Endothelial cell of umbilical vein (primary cell): ENCODE results near the gene AEBP1. TPM values are rescaled to one million over a fixed set of nuclear protein-coding genes. Genes with fewer than 3 reads are reported as not detected.

ENCODE experiments used
- BruUV-seq: library from RNA; stranded (reverse); fragments of 400-500 nt; replicated peaks from 2 replicates; lab custom pipeline; 2021; lab: Mats Ljungman, UMichigan
- CTCF ChIA-PET: fragments of 300-600, 350-600 bp; sonication (Branson Sonifier 250); formaldehyde crosslinking; loops from one replicate; lab custom pipeline; 2021; ENCODE audit warnings: antibody characterized with exemption, inconsistent platforms; lab: Charles Lee
- POLR2A ChIA-PET: fragments of 300-600, 350-600 bp; sonication (Branson Sonifier 250); formaldehyde crosslinking; loops from one replicate; lab custom pipeline; 2021; ENCODE audit warnings: antibody characterized with exemption, inconsistent platforms; lab: Charles Lee
- DNase-seq: peaks from one replicate; pipeline ENCODE4 v3.0.0-alpha.2; 2011; ENCODE audit warnings: low read depth, low spot score
- FAIRE-seq: peaks from 2 replicates; lab custom pipeline; 2011; peaks lifted over from hg19 to GRCh38; lab: Jason Lieb, UNC
- H2AFZ ChIP-seq: 2 replicates; pipeline ENCODE4 v1.6.0; 2012; ENCODE audit warnings: low read depth, low read length, control low read depth, inconsistent platforms
- H3K27ac ChIP-seq: 2 replicates; pipeline ENCODE4 v1.5.1; 2011; ENCODE audit warnings: low read depth, mild to moderate bottlenecking, control low read depth, low read length, moderate library complexity; ENCODE audit not compliant: insufficient read depth
- H3K27me3 ChIP-seq, 2 experiments: 2 replicates each; pipeline versions ENCODE4 v1.6.0 to v1.6.1; 2011; ENCODE audit warnings: low read length in 2 of 2, mixed read lengths in 1 of 2; ENCODE audit not compliant: control insufficient read depth in 2 of 2, insufficient read depth in 2 of 2
- H3K36me3 ChIP-seq, 2 experiments: 2 replicates in 1 of 2; 3 replicates in 1 of 2; pipeline ENCODE4 v1.5.1; 2011; ENCODE audit warnings: low read length in 2 of 2, mild to moderate bottlenecking in 1 of 2, moderate library complexity in 1 of 2; ENCODE audit not compliant: control insufficient read depth in 2 of 2, insufficient read depth in 2 of 2; ENCODE audit errors: extremely low read depth in 1 of 2
- H3K4me1 ChIP-seq: 3 replicates; pipeline ENCODE4 v1.5.1; 2011; ENCODE audit warnings: mild to moderate bottlenecking, low read length; ENCODE audit not compliant: control insufficient read depth, insufficient read depth; ENCODE audit errors: extremely low read depth
- H3K4me2 ChIP-seq: 2 replicates; pipeline ENCODE4 v1.6.1; 2011; ENCODE audit warnings: low read length, control low read depth, mixed read lengths; ENCODE audit not compliant: insufficient read depth
- H3K4me3 ChIP-seq, 3 experiments: fragments of 200-600 bp in 1 of 3; sonication (generic), shearing (Covaris generic) in 1 of 3; replicated peaks in 1 of 3; 2 replicates each; pipeline ENCODE4 v1.5.1; 2011 to 2016; ENCODE audit warnings: control low read depth in 3 of 3, low read length in 3 of 3, mild to moderate bottlenecking in 2 of 3, inconsistent platforms in 1 of 3, low read depth in 1 of 3, moderate library complexity in 1 of 3; ENCODE audit not compliant: insufficient read depth in 1 of 3
- H3K79me2 ChIP-seq: 2 replicates; pipeline ENCODE4 v1.6.0; 2012; ENCODE audit warnings: low read length, inconsistent platforms; ENCODE audit not compliant: control insufficient read depth, insufficient read depth
- H3K9ac ChIP-seq: replicated peaks from 2 replicates; pipeline ENCODE3; 2011; ENCODE audit warnings: low read length, control low read depth; ENCODE audit not compliant: insufficient read depth; ENCODE audit errors: extremely low read depth
- H3K9me1 ChIP-seq: replicated peaks from 3 replicates; pipeline ENCODE4 v1.6.0; 2011; ENCODE audit warnings: mild to moderate bottlenecking, low read length; ENCODE audit not compliant: control insufficient read depth, insufficient read depth; ENCODE audit errors: extremely low read depth
- H3K9me3 ChIP-seq: replicated peaks from 2 replicates; pipeline ENCODE4 v1.5.1; 2012; ENCODE audit warnings: low read length, inconsistent platforms; ENCODE audit not compliant: control insufficient read depth, insufficient read depth
- H4K20me1 ChIP-seq: replicated peaks from 2 replicates; pipeline ENCODE3; 2011; ENCODE audit warnings: mild to moderate bottlenecking, low read length; ENCODE audit not compliant: control insufficient read depth, insufficient read depth; ENCODE audit errors: extremely low read depth
- EZH2 ChIP-seq: IDR thresholded peaks from 2 replicates; pipeline ENCODE4 v1.6.1; 2012; ENCODE audit warnings: borderline replicate concordance, low read depth, mild to moderate bottlenecking, moderate library complexity, low read length, inconsistent platforms; ENCODE audit not compliant: severe bottlenecking
- FOS ChIP-seq: IDR thresholded peaks from 2 replicates; pipeline ENCODE4 v1.6.1; 2011; ENCODE audit warnings: mild to moderate bottlenecking, low read length, moderate library complexity, borderline replicate concordance; ENCODE audit not compliant: insufficient read depth
- GATA2 ChIP-seq: IDR thresholded peaks from 2 replicates; pipeline ENCODE4 v1.7.0; 2011; ENCODE audit warnings: low read depth, mild to moderate bottlenecking, moderate library complexity, mixed read lengths, low read length; ENCODE audit not compliant: insufficient read length, insufficient read depth
- JUN ChIP-seq: IDR thresholded peaks from 2 replicates; pipeline ENCODE4 v1.6.1; 2011; ENCODE audit warnings: borderline replicate concordance, low read depth; ENCODE audit not compliant: insufficient read length, insufficient read depth
- MYC ChIP-seq: IDR thresholded peaks from one replicate; pipeline ENCODE4 v1.6.1; 2011; ENCODE audit warnings: mild to moderate bottlenecking, low read depth, low read length
- POLR2A ChIP-seq: IDR thresholded peaks from 2 replicates; pipeline ENCODE4 v1.6.1; 2012; ENCODE audit warnings: low read depth, mild to moderate bottlenecking, control low read depth, low read length
- POLR2AphosphoS5 ChIP-seq: IDR thresholded peaks from 2 replicates; pipeline ENCODE4 v1.6.1; 2012; ENCODE audit warnings: low read depth, mild to moderate bottlenecking, control low read depth, low read length, moderate library complexity; ENCODE audit not compliant: insufficient read depth
- dilution Hi-C: fragments of 300-500 bp; cut with MboI; formaldehyde crosslinking; loops from one replicate; pipeline ENCODE4 v1.15.0; 2019; ENCODE audit warnings: low sequenced_read_pairs; ENCODE audit not compliant: extremely low pct_ligation_motif_present
- intact Hi-C: fragments of 100-400 bp; cut with micrococcal nuclease; formaldehyde crosslinking; loops from one replicate; pipeline ENCODE4 v1.10.0; 2022
- polyA plus RNA-seq, 4 experiments: library from polyadenylated mRNA; depleted of rRNA in 3 of 4; stranded (reverse) in 3 of 4; unstranded in 1 of 4; fragments of >200 nt; gene quantifications; 2 replicates each; pipeline versions ENCODE4 v1.2.1 to v1.2.3, GENCODE V29; 2011 to 2012; ENCODE audit warnings: missing spikeins in 1 of 4
- total RNA-seq: library from RNA; stranded (reverse); gene quantifications from 2 replicates; pipeline ENCODE4 v1.2.3, GENCODE V29; 2021
- TF ChIP-seq, protein P1 (sequence below), 2 donors: IDR thresholded peaks; 1 replicate in 1 of 2; 2 replicates in 1 of 2; pipeline ENCODE4 v1.5.1; 2011; ENCODE audit warnings: low read length in 2 of 2, mild to moderate bottlenecking in 2 of 2, moderate library complexity in 2 of 2, control low read depth in 1 of 2, inconsistent platforms in 1 of 2, low read depth in 1 of 2; ENCODE audit not compliant: insufficient read depth in 1 of 2; ENCODE audit errors: extremely low read depth in 1 of 2
- TF ChIP-seq, protein P2 (sequence below): IDR thresholded peaks from 2 replicates; pipeline ENCODE4 v1.6.1; 2011; ENCODE audit not compliant: insufficient read depth, insufficient read length

Gene AEBP1
- total and polyA plus RNA-seq, 2 donors (not counting 3 experiments of a cell fraction or from before 2014, with no cell fraction given) = 20.6 to 48.0 TPM

- FAIRE-seq = no peak
- Histone ChIP-seq H3K27me3 (peaks cover 3 to 6% of the 10 kb centered on the region in 2 experiments), H3K27ac (no peak overlapping the region), H2AFZ (no peak overlapping the region), H3K4me1 (no peaks in the 10 kb centered on the region), H3K9ac (no peak overlapping the region), H3K9me1 (no peaks in the 10 kb centered on the region), H3K4me2 (no peak overlapping the region), H3K9me3 (no peaks in the 10 kb centered on the region), H4K20me1 (no peaks in the 10 kb centered on the region), H3K36me3 (no peaks in the 10 kb centered on the region), H3K79me2 (no peaks in the 10 kb centered on the region), H3K4me3 (no peak overlapping the region)
- intact Hi-C loops (no loop called here), dilution Hi-C loops (no loop called here)
- TF ChIP-seq GATA2 = no peak
- no peak for TF ChIP-seq FOS
- no peak for TF ChIP-seq POLR2A
- TF ChIP-seq, protein P1, sequence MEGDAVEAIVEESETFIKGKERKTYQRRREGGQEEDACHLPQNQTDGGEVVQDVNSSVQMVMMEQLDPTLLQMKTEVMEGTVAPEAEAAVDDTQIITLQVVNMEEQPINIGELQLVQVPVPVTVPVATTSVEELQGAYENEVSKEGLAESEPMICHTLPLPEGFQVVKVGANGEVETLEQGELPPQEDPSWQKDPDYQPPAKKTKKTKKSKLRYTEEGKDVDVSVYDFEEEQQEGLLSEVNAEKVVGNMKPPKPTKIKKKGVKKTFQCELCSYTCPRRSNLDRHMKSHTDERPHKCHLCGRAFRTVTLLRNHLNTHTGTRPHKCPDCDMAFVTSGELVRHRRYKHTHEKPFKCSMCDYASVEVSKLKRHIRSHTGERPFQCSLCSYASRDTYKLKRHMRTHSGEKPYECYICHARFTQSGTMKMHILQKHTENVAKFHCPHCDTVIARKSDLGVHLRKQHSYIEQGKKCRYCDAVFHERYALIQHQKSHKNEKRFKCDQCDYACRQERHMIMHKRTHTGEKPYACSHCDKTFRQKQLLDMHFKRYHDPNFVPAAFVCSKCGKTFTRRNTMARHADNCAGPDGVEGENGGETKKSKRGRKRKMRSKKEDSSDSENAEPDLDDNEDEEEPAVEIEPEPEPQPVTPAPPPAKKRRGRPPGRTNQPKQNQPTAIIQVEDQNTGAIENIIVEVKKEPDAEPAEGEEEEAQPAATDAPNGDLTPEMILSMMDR (IDR thresholded peaks at IDR 0.05; ENCODE audit: extremely low read depth in 1 of 2, insufficient read depth in 1 of 2, low read depth in 1 of 2, low read length in 2 of 2) = no peak
- TF ChIP-seq, protein P2, sequence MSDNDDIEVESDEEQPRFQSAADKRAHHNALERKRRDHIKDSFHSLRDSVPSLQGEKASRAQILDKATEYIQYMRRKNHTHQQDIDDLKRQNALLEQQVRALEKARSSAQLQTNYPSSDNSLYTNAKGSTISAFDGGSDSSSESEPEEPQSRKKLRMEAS = no peak
- TF ChIP-seq MYC = no peak
- TF ChIP-seq EZH2 = no peak
- no peak for TF ChIP-seq JUN
- no peak for TF ChIP-seq POLR2AphosphoS5
- no peak for DNase-seq
- ChIA-PET POLR2A (no interaction called here), CTCF (no interaction called here)
- no TSS peak for BruUV-seq
Measured at GRCh38 chr7:44157116-44158080, 53.3 kb downstream of the AEBP1 start.
